PFSK-1 (cell line): ENCODE measurements around the gene EN1.

Experiments
- FOXP2 ChIP-seq: optimal IDR thresholded peaks from 2 replicates; pipeline ENCODE3; 2011; ENCODE audit warnings: borderline replicate concordance, control low read depth, inconsistent platforms; ENCODE audit not compliant: insufficient read depth; ENCODE audit errors: extremely low read length, extremely low read depth
- POLR2AphosphoS5 ChIP-seq: IDR thresholded peaks from 2 replicates; pipeline ENCODE4 v1.6.1; 2012; ENCODE audit warnings: low read depth, mild to moderate bottlenecking, control low read depth, low read length, moderate library complexity
- REST ChIP-seq, 2 experiments: IDR thresholded peaks; 2 replicates each; pipeline versions ENCODE4 v1.6.1 to v1.8.0; 2011 to 2012; ENCODE audit warnings: low read depth in 2 of 2, low read length in 2 of 2, control low read depth in 1 of 2, inconsistent platforms in 1 of 2, mild to moderate bottlenecking in 1 of 2, moderate library complexity in 1 of 2; ENCODE audit not compliant: insufficient read depth in 1 of 2
- SIN3A ChIP-seq: IDR thresholded peaks from 2 replicates; pipeline ENCODE4 v1.6.1; 2012; ENCODE audit warnings: mild to moderate bottlenecking, low read length, moderate library complexity, borderline replicate concordance; ENCODE audit not compliant: insufficient read depth
- TAF1 ChIP-seq: IDR thresholded peaks from 2 replicates; pipeline ENCODE4 v1.6.1; 2012; ENCODE audit warnings: low read length, control low read depth, borderline replicate concordance; ENCODE audit not compliant: insufficient read depth

EN1 gene

DNA sequence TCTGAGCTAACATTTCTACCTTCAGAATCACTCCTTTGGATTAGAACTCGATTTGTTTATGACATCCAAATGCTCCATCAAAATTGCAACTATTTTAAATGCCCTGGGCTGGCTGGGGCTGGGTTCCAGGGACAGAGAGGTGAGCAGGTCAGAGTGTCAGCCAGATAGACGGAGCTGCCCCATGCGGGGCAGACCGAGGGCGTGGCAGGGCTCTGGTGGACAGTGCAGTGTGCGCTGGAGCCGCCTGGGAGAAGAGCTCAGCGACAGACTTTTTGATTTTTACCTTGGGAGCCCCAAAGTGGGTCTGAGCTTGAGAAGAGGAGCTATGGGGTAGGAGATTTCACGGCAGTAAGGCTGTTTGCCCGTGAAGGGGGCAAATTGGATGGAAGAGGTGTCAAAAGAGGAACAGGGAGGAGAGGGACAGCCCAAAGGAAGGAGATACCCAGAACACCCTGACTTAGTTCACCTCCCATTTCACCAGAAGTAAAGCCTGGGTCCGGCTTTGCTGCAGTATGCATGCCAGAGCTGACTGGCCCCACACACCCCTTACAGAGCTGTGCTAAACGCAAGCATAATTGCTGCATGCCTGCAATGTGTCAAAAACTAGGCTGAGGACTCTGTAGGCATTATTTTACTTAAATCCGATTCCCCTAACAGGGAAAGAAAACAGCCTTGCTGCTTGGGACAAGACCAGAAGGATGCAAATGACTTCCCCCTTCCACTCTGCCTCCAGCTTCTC, 33.7 kb downstream of the EN1 start:
- TF ChIP-seq SIN3A = no peak
- TF ChIP-seq FOXP2 = no peak
- TF ChIP-seq POLR2AphosphoS5 = no peak
- TF ChIP-seq TAF1 = no peak
- no peak for TF ChIP-seq REST (IDR thresholded peaks at IDR 0.05; ENCODE audit: insufficient read depth in 1 of 2, low read depth in 2 of 2, low read length in 2 of 2)

DNA sequence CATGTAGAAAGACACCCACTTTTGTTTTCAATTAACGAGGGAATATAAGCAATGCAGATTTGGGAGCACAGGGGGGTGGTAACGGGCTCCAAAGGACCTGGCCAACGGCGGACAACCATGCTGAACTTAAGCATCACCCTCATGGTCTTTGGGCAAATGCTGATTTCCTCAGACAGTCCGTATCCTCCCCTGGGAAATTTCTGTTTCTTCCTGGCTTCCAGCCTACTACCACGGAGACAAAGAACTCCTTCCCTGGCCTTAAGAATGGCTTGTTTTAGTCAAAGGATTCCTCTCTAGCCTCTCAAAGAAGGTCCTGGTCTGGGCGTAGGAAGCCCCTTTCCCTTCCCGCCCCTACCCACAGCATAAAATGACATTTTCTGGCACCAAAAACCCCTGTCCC, 34.3 kb downstream of the EN1 start:
- no peak for TF ChIP-seq FOXP2
- no peak for TF ChIP-seq TAF1
- TF ChIP-seq POLR2AphosphoS5 = no peak
- TF ChIP-seq SIN3A = no peak

- TF ChIP-seq TAF1 (no peak), POLR2AphosphoS5 (no peak), REST (IDR thresholded peaks at IDR 0.05; ENCODE audit: insufficient read depth in 1 of 2, low read depth in 2 of 2, low read length in 2 of 2) (no peak), SIN3A (no peak), FOXP2 (no peak)
Observed at GRCh38 chr2:118812552-118812951, 34.9 kb downstream of the EN1 start.

- no peak for TF ChIP-seq TAF1
- no peak for TF ChIP-seq FOXP2
- no peak for TF ChIP-seq SIN3A
- TF ChIP-seq REST (IDR thresholded peaks at IDR 0.05; ENCODE audit: insufficient read depth in 1 of 2, low read depth in 2 of 2, low read length in 2 of 2) = no peak
- TF ChIP-seq POLR2AphosphoS5 = no peak
Observed at GRCh38 chr2:118811514-118812115, 35.8 kb downstream of the EN1 start.

DNA sequence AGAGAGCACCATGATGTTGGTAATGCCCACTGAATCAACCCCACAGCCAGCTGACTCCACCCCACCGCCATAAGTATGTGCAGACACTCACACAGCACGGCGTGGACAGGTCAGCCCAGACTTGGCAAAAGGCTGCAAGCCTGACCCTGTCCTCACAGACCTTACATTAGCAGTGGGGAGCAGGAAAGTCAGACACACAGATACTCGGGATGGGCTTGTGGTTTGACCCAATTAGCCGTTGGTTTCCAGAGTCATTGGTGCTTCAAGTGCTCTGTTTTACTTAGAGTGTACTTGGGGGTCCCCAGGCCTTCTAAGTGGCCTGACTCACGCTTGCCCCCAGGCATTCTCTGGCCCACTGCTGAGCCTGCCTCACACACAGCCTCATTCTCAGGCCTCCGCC, 36.7 kb downstream of the EN1 start:
- TF ChIP-seq FOXP2 (no peak), REST (IDR thresholded peaks at IDR 0.05; ENCODE audit: insufficient read depth in 1 of 2, low read depth in 2 of 2, low read length in 2 of 2) (no peak), TAF1 (no peak), POLR2AphosphoS5 (no peak), SIN3A (no peak)
